Vagina (tissue), 2 donors: Measurements from ENCODE around the gene DOK5. TPM values are rescaled to one million over a fixed set of nuclear protein-coding genes. Genes with fewer than 3 reads are reported as not detected.

Experiments used
- DNase-seq, 2 donors: peaks; one replicate each; pipeline ENCODE4 v3.0.0-alpha.2; 2017; ENCODE audit errors: extremely low spot score in 2 of 2
- H3K27ac ChIP-seq: fragments of 200-600 bp; sonication (generic); one replicate; pipeline ENCODE4 v1.5.1; 2019
- H3K27me3 ChIP-seq: fragments of 200-600 bp; sonication (generic); one replicate; pipeline ENCODE4 v1.5.1; 2019
- H3K36me3 ChIP-seq, 2 donors: fragments of 200-600 bp; sonication (generic); one replicate each; pipeline ENCODE4 v1.5.1; 2017 to 2019
- H3K4me1 ChIP-seq: fragments of 200-600 bp; sonication (generic); one replicate; pipeline ENCODE4 v1.5.1; 2019
- H3K4me3 ChIP-seq, 2 donors: fragments of 200-600 bp; sonication (generic); 1 replicate in 1 of 2; 2 replicates in 1 of 2; pipeline ENCODE4 v1.5.1; 2016 to 2019
- H3K9me3 ChIP-seq: fragments of 200-600 bp; sonication (generic); one replicate; pipeline ENCODE4 v1.5.1; 2019
- CTCF ChIP-seq, 3 experiments: fragments of 450-650 bp in 2 of 3; fragments of 200-600 bp in 1 of 3; sonication (generic) in 1 of 3; IDR thresholded peaks; one replicate each; pipeline ENCODE4 v1.5.1; 2017 to 2019; ENCODE audit warnings: antibody characterized with exemption in 3 of 3, mild to moderate bottlenecking in 2 of 3, moderate library complexity in 2 of 3
- POLR2A ChIP-seq, 2 donors: fragments of 450-650 bp; IDR thresholded peaks; one replicate each; pipeline ENCODE4 v1.6.1; 2017; ENCODE audit warnings: antibody characterized with exemption in 2 of 2, mild to moderate bottlenecking in 2 of 2, moderate library complexity in 2 of 2
- POLR2AphosphoS5 ChIP-seq, 2 donors: sonication (generic); formaldehyde crosslinking; IDR thresholded peaks; one replicate each; pipeline ENCODE4 v1.9.0; 2017; ENCODE audit warnings: antibody characterized with exemption in 2 of 2, mild to moderate bottlenecking in 2 of 2, low read depth in 1 of 2; ENCODE audit not compliant: insufficient read depth in 1 of 2
- intact Hi-C: fragments of 100-400 bp; cut with DNase I; formaldehyde crosslinking; loops from one replicate; pipeline ENCODE4 v1.15.1; 2023
- total RNA-seq: library from RNA; depleted of rRNA; stranded (reverse); fragments of >200 nt; gene quantifications from one replicate; pipeline ENCODE4 v1.2.3, GENCODE V29; 2016

Gene DOK5
- total RNA-seq, 1 donor from 2014 or later: 2.5 TPM

DNA sequence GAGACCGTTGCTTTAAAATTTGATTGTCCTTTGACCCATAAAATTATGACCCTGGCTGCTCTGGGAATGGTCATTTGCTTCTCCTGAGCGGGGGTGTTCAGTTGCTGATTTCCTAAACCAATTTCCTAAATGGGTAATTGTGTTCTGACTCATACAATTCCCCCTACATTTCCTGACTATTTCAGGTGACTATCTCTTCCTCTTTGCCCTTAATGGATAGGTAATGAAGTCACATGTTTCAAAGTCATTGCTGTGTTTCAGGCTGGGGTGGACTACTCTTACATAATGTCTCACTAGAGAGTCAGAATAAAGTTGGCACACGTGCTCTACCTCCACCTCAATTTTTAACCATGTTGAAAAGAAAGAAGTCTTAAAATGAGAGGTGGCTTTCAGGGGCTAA lies 109.8 kb downstream of the DOK5 start:
- no peaks in the 10 kb centered on the region for H3K36me3 ChIP-seq
- DNase-seq: no peak
- H3K27ac ChIP-seq: no peak overlapping the region
- H3K4me3 ChIP-seq: no peak overlapping the region
- H3K4me1 ChIP-seq: no peaks in the 10 kb centered on the region
- H3K27me3 ChIP-seq: no peaks in the 10 kb centered on the region
- TF ChIP-seq POLR2A (IDR thresholded peaks at IDR 0.05) (no peak), POLR2AphosphoS5 (IDR thresholded peaks at IDR 0.05; ENCODE audit: insufficient read depth in 1 of 2, low read depth in 1 of 2) (no peak), CTCF (IDR thresholded peaks at IDR 0.05) (no peak)
- no peaks in the 10 kb centered on the region for H3K9me3 ChIP-seq
- intact Hi-C loops: no loop called here

GRCh38 chr20:54587408-54587807 lies 112.0 kb downstream of the DOK5 start:
- no peaks in the 10 kb centered on the region for H3K27me3 ChIP-seq
- H3K9me3 ChIP-seq: no peaks in the 10 kb centered on the region
- no peaks in the 10 kb centered on the region for H3K4me1 ChIP-seq
- TF ChIP-seq POLR2A (IDR thresholded peaks at IDR 0.05) (no peak), CTCF (IDR thresholded peaks at IDR 0.05) (no peak), POLR2AphosphoS5 (IDR thresholded peaks at IDR 0.05; ENCODE audit: insufficient read depth in 1 of 2, low read depth in 1 of 2) (no peak)
- no peak overlapping the region for H3K4me3 ChIP-seq
- H3K36me3 ChIP-seq: no peaks in the 10 kb centered on the region
- intact Hi-C loops: no loop called here
- DNase-seq: no peak
- no peak overlapping the region for H3K27ac ChIP-seq

DNA sequence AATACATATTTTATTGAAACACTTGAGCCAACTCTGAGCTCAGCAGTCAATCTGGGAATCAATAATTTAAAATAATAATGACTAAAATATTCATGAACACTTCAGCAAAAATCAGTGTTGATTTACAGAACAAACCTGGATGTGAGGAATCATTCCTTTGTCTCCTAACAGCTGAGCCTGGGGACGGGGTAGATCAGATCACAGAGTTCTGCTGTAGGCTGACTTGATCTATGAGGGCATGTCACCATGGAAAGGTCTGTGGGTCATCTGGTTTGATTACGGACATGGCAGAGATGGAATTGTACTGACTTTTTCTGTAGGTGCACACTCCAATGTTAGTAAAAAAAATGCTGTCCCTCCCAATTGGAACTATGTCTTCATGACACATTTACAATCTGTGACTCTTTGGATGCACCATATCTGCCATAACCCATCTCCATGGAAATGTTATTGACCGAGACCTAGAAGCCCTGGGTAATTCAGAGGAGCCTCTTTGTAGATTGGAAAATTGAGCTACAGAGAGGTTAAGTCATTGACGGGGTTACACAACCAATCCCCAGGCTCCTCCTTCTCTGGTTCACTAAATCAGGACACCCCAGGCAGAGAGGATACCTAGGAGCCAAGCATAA lies 114.1 kb downstream of the DOK5 start:
- intact Hi-C loops: no loop called here
- Histone ChIP-seq H3K36me3 (no peaks in the 10 kb centered on the region), H3K4me1 (no peaks in the 10 kb centered on the region), H3K27me3 (no peaks in the 10 kb centered on the region), H3K9me3 (no peaks in the 10 kb centered on the region), H3K4me3 (no peak overlapping the region), H3K27ac (no peak overlapping the region)
- no peak for DNase-seq
- TF ChIP-seq CTCF (IDR thresholded peaks at IDR 0.05): no peak
- TF ChIP-seq POLR2A (IDR thresholded peaks at IDR 0.05): no peak
- TF ChIP-seq POLR2AphosphoS5 (IDR thresholded peaks at IDR 0.05; ENCODE audit: insufficient read depth in 1 of 2, low read depth in 1 of 2): no peak

DNA sequence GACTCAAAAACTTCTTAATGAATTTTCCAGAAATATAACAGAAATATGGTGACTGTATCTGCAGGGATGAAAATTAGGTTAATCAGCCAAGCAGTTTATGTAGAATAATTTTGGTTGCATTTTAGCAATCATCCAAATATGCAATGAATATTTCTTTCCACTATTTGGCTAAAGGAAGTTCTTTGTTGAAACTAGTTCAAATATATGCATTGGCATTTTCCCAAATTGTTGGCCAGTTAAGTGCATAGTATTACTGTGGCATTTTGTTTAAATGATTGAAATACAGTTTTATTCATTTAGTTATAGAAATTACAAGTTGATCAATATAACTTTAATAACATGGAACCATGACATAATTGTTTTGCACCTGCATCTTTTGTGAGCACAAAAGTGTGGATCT lies 115.5 kb downstream of the DOK5 start:
- H3K27ac ChIP-seq: no peak overlapping the region
- H3K9me3 ChIP-seq: no peaks in the 10 kb centered on the region
- no peaks in the 10 kb centered on the region for H3K36me3 ChIP-seq
- H3K4me3 ChIP-seq: no peak overlapping the region
- no peak for TF ChIP-seq CTCF (IDR thresholded peaks at IDR 0.05)
- no peak for TF ChIP-seq POLR2A (IDR thresholded peaks at IDR 0.05)
- no peak for TF ChIP-seq POLR2AphosphoS5 (IDR thresholded peaks at IDR 0.05; ENCODE audit: insufficient read depth in 1 of 2, low read depth in 1 of 2)
- intact Hi-C loops: no loop called here
- no peaks in the 10 kb centered on the region for H3K4me1 ChIP-seq
- DNase-seq: no peak
- no peaks in the 10 kb centered on the region for H3K27me3 ChIP-seq

DNA sequence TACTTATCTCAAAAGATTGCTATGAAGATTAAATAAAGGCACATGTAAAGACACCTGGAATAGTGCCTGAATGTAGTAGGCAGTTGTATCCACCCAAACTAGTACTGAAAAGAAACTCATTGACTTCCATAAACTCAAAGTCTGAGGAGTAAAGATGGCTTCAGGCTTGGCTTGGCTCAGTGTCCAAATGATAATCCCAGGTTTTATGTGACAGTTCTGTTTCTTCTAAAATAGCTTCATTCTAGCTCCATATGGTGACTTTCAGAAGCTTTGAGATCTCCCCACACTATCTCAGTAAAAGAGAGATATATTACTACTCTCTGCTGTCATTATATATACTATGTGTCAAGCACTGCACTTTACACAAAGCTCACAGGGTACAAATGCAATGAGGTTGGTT lies 121.3 kb downstream of the DOK5 start:
- Histone ChIP-seq H3K9me3 (no peaks in the 10 kb centered on the region), H3K27ac (no peak overlapping the region)

More for the DNA sequence above, 121.3 kb downstream of the DOK5 start:
- no peak for TF ChIP-seq CTCF (IDR thresholded peaks at IDR 0.05)
- TF ChIP-seq POLR2AphosphoS5 (IDR thresholded peaks at IDR 0.05; ENCODE audit: insufficient read depth in 1 of 2, low read depth in 1 of 2): no peak
- no peak for TF ChIP-seq POLR2A (IDR thresholded peaks at IDR 0.05)
- Histone ChIP-seq H3K27me3 (no peaks in the 10 kb centered on the region), H3K4me1 (no peaks in the 10 kb centered on the region), H3K36me3 (no peaks in the 10 kb centered on the region), H3K4me3 (no peak overlapping the region)
- peak in 1 of 2 donors; percentile 6 for DNase-seq
- intact Hi-C loops: no loop called here
